ENCODE data around the gene CDC45.

CDC45 gene

DNA sequence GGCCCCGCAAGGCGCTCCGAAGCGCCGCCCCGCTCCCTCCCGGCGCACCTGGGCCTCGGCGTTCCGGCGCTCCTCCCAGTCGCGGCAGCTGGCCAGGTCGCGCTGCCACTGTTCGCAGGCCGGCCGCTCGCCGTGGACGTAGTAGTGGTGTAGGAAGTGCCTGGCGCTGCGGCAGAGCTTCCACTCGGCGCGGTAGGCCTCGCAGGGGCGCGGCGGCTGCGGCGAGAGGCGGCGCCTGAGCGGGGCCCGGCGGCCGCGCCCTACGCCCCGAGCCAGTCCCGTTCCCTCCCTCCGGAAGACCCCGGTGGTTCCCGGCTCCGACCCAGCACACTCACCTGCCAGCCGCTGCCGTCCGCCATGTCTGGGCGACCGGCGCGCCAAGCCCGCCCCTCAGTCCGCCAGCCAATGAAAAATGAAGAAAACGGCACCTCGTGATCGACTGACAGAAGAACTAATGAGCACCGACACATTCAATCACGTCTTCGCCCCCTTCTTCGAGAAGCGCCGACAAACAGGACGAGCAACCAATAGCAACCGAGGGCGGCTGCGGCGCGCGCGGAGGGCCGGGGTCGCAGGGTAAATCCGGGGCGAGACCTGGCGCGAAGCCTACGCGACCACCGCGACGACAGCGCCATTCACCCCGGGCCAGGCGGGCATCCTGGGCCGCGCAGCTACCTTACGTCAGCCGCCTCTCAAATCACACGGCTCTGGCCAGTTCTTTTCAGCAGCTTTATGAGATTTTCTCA lies 32.2 kb upstream of the CDC45 start, which contains the start of gene C22orf39:
TSS of gene C22orf39 (minus strand) at position 382 of the 746 bp plus-strand sequence. CDS start at position 359, 23 bp downstream.
- Histone ChIP-seq H3K27ac (peak within 1 kb of the TSS; percentile 64), H3K27me3 (replicated peaks) (no peaks in the 10 kb centered on the region), H3K36me3 (replicated peaks) (peaks cover 41% of the 10 kb centered on the region), H3K4me3 (ENCODE audit: low read depth, low read length) (peak within 1 kb of the TSS; percentile 74)
- peak; percentile 92 for DNase-seq
- in situ Hi-C loops (cut with HindIII; ENCODE audit: low pct_ligation_motif_present, low sequenced_read_pairs): no loop called here
- TF ChIP-seq, protein P1, sequence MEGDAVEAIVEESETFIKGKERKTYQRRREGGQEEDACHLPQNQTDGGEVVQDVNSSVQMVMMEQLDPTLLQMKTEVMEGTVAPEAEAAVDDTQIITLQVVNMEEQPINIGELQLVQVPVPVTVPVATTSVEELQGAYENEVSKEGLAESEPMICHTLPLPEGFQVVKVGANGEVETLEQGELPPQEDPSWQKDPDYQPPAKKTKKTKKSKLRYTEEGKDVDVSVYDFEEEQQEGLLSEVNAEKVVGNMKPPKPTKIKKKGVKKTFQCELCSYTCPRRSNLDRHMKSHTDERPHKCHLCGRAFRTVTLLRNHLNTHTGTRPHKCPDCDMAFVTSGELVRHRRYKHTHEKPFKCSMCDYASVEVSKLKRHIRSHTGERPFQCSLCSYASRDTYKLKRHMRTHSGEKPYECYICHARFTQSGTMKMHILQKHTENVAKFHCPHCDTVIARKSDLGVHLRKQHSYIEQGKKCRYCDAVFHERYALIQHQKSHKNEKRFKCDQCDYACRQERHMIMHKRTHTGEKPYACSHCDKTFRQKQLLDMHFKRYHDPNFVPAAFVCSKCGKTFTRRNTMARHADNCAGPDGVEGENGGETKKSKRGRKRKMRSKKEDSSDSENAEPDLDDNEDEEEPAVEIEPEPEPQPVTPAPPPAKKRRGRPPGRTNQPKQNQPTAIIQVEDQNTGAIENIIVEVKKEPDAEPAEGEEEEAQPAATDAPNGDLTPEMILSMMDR (IDR thresholded peaks at IDR 0.05; ENCODE audit: low read depth, low read length, missing control alignments): no peak

DNA sequence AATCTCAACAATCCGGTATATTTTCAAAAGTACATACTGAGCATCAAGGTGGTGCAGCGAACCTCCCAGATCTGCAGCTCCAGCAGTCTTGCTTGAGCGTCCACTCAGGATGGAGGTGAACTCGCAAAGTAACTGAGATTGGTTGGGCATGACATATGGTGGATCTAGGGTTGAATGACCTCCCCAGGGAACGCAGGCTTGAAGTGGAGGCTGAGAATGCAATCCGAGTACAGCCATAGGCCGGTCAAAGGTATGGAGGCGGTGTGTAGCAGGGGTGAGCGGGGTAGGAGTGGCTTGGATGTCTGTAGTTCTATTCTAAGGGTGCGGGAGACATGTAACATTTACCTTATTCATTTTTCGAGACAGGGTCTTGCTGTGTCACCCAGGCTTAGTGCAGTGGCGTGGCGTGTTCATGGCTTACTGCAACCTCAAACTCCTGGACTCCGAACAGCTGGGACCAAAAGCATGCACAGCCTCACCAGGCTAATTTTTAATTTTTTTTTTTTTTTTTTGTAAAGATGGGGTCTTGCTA lies 31.6 kb upstream of the CDC45 start:
- H3K4me3 ChIP-seq (ENCODE audit: low read depth, low read length): peak overlapping the region; percentile 74
- H3K36me3 ChIP-seq (replicated peaks): peaks cover 48% of the 10 kb centered on the region
- DNase-seq: peak; percentile 51
- TF ChIP-seq, protein P1 (IDR thresholded peaks at IDR 0.05; ENCODE audit: low read depth, low read length, missing control alignments): no peak
- H3K27me3 ChIP-seq (replicated peaks): no peaks in the 10 kb centered on the region
- in situ Hi-C loops (cut with HindIII; ENCODE audit: low pct_ligation_motif_present, low sequenced_read_pairs): no loop called here
- peak overlapping the region; percentile 64 for H3K27ac ChIP-seq

DNA sequence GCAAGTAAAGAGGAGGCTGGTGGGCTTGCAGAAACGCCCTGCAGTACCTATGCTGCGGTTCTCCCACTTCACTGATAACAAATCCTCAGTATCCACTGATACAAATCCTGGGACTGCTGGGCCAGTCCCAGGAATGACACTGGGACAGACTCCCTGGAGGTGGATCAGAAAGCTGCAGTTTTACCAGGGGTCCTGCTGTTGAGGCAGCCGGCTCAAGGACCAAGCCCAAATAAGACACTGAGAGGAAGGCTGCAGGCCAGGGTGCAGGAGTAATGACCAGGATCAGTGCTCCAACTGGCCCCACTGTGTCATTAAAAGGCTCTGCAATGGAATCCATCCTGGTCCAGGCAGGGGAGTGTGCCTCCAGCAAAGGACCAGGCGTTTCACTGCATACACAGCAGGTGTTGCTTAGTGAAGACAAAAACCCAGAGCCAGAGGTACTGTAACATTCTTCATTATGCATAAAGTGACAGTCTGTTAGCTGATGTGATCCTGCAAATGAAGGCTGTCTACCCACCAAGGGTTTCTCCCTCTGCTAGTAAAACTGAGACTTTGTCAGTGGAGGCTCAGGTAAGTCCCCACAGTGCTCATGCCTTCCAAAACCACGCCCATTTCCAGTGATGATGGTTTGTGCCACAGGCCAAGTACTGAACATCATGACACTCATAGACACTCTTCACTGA lies 30.8 kb upstream of the CDC45 start:
- in situ Hi-C loops (cut with HindIII; ENCODE audit: low pct_ligation_motif_present, low sequenced_read_pairs): no loop called here
- Histone ChIP-seq H3K27ac (no peak overlapping the region), H3K36me3 (replicated peaks) (peaks cover 49% of the 10 kb centered on the region), H3K27me3 (replicated peaks) (no peaks in the 10 kb centered on the region), H3K4me3 (ENCODE audit: low read depth, low read length) (no peak overlapping the region)
- TF ChIP-seq, protein P1 (IDR thresholded peaks at IDR 0.05; ENCODE audit: low read depth, low read length, missing control alignments): no peak
- no peak for DNase-seq

DNA sequence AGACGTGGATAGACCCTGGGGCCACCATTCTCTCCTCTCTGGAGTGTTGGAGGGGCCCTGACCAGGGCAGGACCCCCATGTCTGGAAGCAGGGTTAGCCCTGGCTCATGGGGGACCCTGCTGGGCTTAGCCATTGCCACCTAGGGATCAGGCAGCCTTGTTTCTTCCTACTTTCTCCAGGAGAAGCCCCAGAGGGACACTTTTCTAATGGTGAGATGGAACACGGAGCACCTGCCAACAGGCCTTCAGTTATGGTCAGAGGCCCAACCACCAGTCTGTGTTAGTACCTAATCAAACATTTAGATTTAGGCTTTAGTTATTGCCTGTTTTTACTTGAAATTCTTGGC lies 30.3 kb upstream of the CDC45 start:
- in situ Hi-C loops (cut with HindIII; ENCODE audit: low pct_ligation_motif_present, low sequenced_read_pairs): no loop called here
- TF ChIP-seq, protein P1 (IDR thresholded peaks at IDR 0.05; ENCODE audit: low read depth, low read length, missing control alignments): no peak

DNA sequence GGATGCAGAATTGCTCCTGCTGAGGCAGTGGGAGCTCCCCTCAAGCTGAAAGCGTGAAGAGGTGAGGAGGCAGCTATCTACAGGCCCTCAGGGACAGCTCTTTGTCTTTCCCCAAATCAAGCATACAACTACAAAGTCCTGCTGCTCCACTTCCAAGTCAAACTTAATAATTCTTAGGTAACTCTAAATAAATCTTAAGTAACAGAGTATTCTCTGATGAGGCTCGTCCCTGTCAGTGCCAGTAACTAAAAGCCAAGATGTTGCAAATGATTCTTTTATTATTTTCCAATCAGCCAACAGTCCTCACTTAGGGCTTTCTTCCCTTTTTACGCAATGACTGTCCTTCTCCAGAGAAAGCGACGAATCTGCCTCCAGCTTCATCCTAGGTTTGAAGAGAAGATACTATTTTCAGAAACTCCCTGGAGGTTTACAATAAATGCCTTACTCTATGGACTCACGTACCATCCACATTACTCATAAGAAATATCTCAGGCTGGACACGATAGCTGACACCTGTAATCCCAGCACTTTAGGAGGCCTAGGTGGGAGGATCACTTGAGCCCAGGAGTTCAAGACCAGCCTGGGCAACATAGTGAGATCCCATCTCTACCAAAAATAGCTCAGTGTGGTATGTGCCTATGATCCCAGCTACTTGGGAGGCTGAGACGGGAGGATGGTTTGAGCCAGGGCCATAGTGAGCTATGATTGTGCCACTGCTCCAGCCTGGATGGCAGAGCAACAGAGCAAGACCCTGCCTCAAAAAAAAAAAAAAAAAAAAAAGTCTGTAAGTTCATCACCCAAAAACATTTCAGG lies 29.2 kb upstream of the CDC45 start:
- Histone ChIP-seq H3K27me3 (replicated peaks) (no peaks in the 10 kb centered on the region), H3K27ac (no peak overlapping the region), H3K4me3 (ENCODE audit: low read depth, low read length) (no peak overlapping the region), H3K36me3 (replicated peaks) (peaks cover 60% of the 10 kb centered on the region)
- no peak for DNase-seq
- in situ Hi-C loops (cut with HindIII; ENCODE audit: low pct_ligation_motif_present, low sequenced_read_pairs): no loop called here
- TF ChIP-seq, protein P1 (IDR thresholded peaks at IDR 0.05; ENCODE audit: low read depth, low read length, missing control alignments): no peak

More for the DNA sequence above, 30.3 kb upstream of the CDC45 start:
- no peaks in the 10 kb centered on the region for H3K27me3 ChIP-seq (replicated peaks)
- no peak overlapping the region for H3K27ac ChIP-seq
- no peak overlapping the region for H3K4me3 ChIP-seq (ENCODE audit: low read depth, low read length)
- DNase-seq: no peak
- peaks cover 49% of the 10 kb centered on the region for H3K36me3 ChIP-seq (replicated peaks)

Data from brain microvascular endothelial cell (primary cell).